Peyer's patch (tissue), 4 donors: ENCODE results near the gene PANX1.
"Not testable (repeated sequence)": the region's sequence is repeated elsewhere in the genome, so short reads cannot be mapped to it uniquely, and the experiment has no call there.

Experiments
- CTCF ChIP-seq, 6 experiments: fragments of 450-650 bp in 4 of 6; fragments of 200-600 bp in 2 of 6; sonication (generic) in 1 of 6; IDR thresholded peaks; one replicate each; pipeline ENCODE4 v1.5.1; 2017 to 2019; ENCODE audit warnings: antibody characterized with exemption in 6 of 6, mild to moderate bottlenecking in 3 of 6, moderate library complexity in 1 of 6
- POLR2A ChIP-seq, 2 donors: fragments of 450-650 bp; IDR thresholded peaks; one replicate each; pipeline ENCODE4 v1.5.1; 2017; ENCODE audit warnings: antibody characterized with exemption in 2 of 2, mild to moderate bottlenecking in 2 of 2, moderate library complexity in 2 of 2

DNA sequence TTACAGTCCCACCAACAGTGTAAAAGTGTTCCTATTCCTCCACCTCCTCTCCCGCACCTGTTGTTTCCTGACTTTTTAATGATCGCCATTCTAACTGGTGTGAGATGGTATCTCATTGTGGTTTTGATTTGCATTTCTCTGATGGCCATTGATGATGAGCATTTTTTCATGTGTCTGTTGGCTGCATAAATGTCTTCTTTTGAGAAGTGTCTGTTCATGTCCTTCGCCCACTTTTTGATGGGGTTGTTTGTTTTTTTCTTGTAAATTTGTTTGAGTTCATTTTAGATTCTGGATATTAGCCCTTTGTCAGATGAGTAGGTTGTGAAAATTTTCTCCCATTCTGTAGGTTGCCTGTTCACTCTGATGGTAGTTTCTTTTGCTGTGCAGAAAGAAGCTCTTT lies 28.7 kb downstream of the PANX1 start:
- not testable (repeated sequence) for TF ChIP-seq CTCF, POLR2A (IDR thresholded peaks at IDR 0.05)
